Measurements from ENCODE around the gene ZNF207.
"Not testable (repeated sequence)": the region's sequence is repeated elsewhere in the genome, so short reads cannot be mapped to it uniquely, and the experiment has no call there.

The ZNF207 gene

DNA sequence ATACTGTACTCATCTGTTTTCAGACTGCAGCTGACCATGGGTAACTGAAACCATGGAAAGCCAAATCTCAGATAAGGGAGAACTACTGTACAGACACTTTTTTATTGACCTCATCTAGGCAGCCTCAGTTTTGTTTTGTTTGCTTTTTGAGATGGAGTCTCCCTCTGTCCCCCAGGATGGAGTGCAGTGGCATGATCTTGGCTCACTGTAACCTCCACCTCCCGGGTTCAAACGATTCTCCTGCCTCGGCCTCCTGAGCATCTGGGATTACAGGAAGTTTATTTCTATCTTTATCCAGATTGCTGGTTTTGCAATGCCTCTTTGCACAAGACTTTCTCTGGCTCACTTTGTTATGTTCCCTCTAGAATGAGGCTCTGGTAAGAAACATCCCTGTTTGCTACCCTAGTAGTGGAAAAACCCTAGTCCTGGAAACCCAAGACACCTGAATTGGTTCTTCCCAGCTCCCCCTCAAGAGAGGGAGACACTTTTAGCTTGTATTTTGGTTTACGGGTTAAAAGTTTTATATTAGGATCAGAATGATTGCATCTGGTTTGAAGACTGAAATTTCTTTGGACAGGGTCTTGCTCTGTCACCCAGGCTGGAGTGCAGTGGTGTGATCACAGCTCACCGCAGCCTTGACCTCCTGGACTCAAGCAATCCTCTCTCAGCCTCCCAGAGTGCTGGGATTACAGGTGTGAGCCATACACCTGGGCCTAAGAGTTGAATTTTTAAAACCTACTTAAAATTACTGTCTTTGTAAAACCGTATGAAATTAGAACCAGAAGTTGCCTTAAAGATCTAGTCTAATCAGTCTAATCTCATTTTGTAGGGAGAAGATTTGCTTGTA, 38.9 kb downstream of the ZNF207 start:
- DNase-seq, result no peak

DNA sequence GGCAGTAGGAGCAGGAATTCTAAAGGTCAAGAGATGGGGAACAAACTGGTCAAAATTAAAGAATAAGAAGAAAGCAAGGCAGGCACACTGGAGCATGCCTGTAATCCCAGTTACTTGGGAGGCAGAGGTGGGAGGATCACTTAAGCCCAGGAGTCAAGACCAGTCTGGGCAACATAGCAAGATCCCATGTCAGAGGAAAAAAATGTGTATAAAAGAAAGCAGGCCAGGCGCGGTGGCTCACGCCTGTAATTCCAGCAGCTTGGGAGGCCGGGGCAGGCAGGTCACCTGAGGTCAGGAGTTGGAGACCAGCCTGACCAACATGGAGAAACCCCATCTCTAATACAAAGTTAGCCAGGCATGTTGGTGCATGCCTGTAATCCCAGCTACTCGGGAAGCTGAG, 43.9 kb downstream of the ZNF207 start:
- DNase-seq, result no peak

DNA sequence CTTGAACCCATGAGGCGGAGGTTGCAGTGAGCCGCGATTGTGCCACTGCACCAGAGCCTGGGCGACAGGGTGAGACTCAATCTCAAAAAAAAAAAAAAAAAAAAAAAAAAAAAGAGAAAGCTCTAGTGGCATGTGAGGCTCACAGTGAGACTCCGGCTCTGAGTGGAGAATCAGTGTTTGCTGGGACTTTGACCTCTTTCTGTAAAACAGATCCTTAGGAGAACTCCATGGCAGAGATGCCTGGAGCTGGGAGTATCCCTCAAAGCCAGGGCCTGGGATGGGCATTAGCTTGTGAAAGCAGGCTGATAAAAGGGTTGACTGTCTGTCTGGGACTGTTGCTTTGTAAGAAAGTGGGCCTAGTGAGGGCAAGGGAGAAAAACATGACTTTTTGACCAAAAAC, 46.4 kb downstream of the ZNF207 start:
- DNase-seq, result no peak

DNA sequence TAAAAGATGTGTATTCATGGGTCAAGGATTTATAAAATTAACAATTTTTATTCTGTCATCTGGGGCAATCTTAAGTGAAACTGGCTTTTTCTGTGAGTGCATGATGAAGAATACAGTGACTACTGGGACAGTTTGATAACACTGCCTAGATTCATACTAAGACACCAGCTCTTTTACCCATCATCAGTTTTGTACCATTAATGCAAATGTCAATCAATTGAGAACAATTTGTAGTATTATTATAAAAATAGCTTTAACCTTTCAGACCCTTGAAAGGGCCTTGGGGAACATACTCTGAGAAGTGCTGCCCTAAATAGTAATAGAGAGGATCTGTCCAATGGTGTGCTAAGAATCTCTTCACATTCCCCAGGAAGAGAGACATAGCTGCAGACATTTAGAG, 49.0 kb downstream of the ZNF207 start:
- DNase-seq, result no peak

DNA sequence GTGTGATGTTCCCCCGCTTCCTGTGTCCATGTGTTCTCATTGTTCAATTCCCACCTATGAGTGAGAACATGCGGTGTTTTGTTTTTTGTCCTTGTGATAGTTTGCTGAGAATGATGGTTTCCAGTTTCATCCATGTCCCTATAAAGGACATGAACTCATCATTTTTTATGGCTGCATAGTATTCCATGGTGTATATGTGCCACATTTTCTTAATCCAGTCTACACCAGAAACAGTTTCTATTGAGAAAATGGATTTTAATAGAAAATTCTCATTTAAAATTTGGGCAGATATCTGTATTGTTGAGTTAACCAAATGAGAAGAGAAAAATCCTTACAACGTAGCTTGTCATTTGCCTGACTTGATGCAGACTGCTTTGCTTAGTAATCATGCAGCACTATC, 60.1 kb downstream of the ZNF207 start:
- not testable (repeated sequence) for DNase-seq

DNA sequence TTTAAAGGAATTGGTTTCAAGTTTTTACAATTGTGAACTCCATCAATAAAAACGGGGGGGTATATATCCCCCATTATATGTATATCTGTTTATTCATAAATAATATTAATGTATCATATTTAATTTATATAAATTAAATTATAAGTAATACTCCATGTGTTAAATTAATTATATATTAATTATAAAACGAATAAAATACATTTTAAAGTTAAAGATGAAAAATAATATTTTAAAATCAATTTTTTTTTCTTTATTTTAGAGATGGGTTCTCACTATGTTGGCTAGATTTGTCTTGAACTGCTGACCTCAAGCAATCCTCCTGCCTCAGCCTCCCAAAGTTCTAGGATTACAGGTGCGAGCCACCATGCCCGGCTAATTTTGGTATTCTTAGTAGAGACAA, 76.9 kb downstream of the ZNF207 start:
- no peak for DNase-seq

DNA sequence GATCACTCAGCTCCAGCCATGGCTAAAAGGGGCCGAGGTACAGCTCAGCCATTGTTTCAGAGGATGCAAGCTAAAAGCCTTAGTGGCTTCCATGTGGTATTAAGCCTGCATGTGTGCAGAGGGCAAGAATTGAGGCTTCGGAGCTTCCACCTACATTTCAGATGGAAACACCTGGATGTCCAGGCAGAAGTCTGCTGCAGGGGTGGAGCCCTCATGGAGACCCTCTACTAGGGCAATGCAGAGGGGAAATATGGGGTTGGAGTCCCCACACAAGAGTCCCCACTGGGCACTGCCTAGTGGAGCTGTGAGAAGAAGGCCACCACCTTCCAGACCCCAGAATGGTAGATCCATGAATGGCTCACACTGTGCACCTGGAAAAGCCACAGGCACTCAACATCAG, 79.6 kb downstream of the ZNF207 start:
- DNase-seq, result no peak
